Left lung (tissue), 10 donors: ENCODE results near the gene BATF2. TPM values are rescaled to one million over a fixed set of nuclear protein-coding genes. Genes with fewer than 3 reads are reported as not detected.

Experiments
- ATAC-seq: fragments of 200-7000 bp; cut with Tn5 transposase; one replicate; pipeline ENCODE4 v1.9.1; 2020; ENCODE audit warnings: moderate library complexity
- DNase-seq, 4 donors: peaks; one replicate each; pipeline ENCODE4 v3.0.0-alpha.2; 2013 to 2020
- H3K27ac ChIP-seq, 2 donors: fragments of 200-600 bp; sonication (generic) in 1 of 2; one replicate each; pipeline versions ENCODE4 v1.5.0 to v1.8.0; 2020 to 2021
- H3K27me3 ChIP-seq, 2 donors: fragments of 200-600 bp; sonication (generic) in 1 of 2; one replicate each; pipeline versions ENCODE4 v1.5.0 to v1.8.0; 2020 to 2021
- H3K36me3 ChIP-seq, 2 donors: fragments of 200-600 bp; sonication (generic) in 1 of 2; one replicate each; pipeline versions ENCODE4 v1.5.0 to v1.8.0; 2020 to 2021
- H3K4me1 ChIP-seq, 2 donors: fragments of 200-600 bp; one replicate each; pipeline ENCODE4 v1.8.0; 2021
- H3K4me3 ChIP-seq, 2 donors: fragments of 200-600 bp; sonication (generic) in 1 of 2; one replicate each; pipeline versions ENCODE4 v1.5.0 to v1.8.0; 2020 to 2021; ENCODE audit warnings: mild to moderate bottlenecking in 1 of 2
- H3K9me3 ChIP-seq, 2 donors: fragments of 200-600 bp; sonication (generic) in 1 of 2; one replicate each; pipeline versions ENCODE4 v1.5.0 to v1.8.0; 2020 to 2021
- CTCF ChIP-seq, 2 donors: fragments of 200-600 bp; sonication (generic) in 1 of 2; IDR thresholded peaks; one replicate each; pipeline versions ENCODE4 v1.5.0 to v1.8.0; 2021; ENCODE audit warnings: antibody characterized with exemption in 2 of 2
- intact Hi-C, 2 donors: fragments of 100-400 bp; cut with DNase I; formaldehyde crosslinking; loops; one replicate each; pipeline versions ENCODE4 v1.11.2 to v1.14.2; 2022
- polyA plus RNA-seq, 6 donors: library from polyadenylated mRNA; unstranded; fragments of 120-200 nt; gene quantifications; one replicate each; pipeline ENCODE4 v1.2.1, GENCODE V29; 2013; ENCODE audit not compliant: insufficient read length in 6 of 6
- total RNA-seq, 2 donors: library from RNA; stranded (reverse); fragmentation: NEBNext Ultra II Directional; extraction: Animal tissue kit (Norgen Biotek cat#: 25700); gene quantifications; one replicate each; pipeline ENCODE4 v1.2.1, GENCODE V29; 2021
- donor health status: DM: no; HTN: yes; CAD: no.
- donor health status: DM: no; HTN: no; CAD: no.

Gene BATF2
- total and polyA plus RNA-seq, 8 donors, result 2.6 to 8.1 (median 3.5) TPM

GRCh38 chr11:65042891-65043290, 46.1 kb upstream of the BATF2 start:
- no peaks in the 10 kb centered on the region for H3K27me3 ChIP-seq
- H3K4me1 ChIP-seq, result peaks cover 23 to 65% of the 10 kb centered on the region in 2 donors
- H3K27ac ChIP-seq, result peak overlapping the region in 1 of 2 donors; percentile 61
- TF ChIP-seq CTCF (IDR thresholded peaks at IDR 0.05), result no peak
- DNase-seq, result no peak
- H3K4me3 ChIP-seq, result no peak overlapping the region
- intact Hi-C loops, result no loop called here
- peaks cover 0 to 36% of the 10 kb centered on the region in 2 donors for H3K36me3 ChIP-seq
- no peaks in the 10 kb centered on the region for H3K9me3 ChIP-seq
- no peak for ATAC-seq

- Histone ChIP-seq H3K4me1 (peaks cover 23 to 46% of the 10 kb centered on the region in 2 donors), H3K9me3 (no peaks in the 10 kb centered on the region), H3K27ac (peak within 1 kb of the TSS; percentile 87 to 95), H3K4me3 (peak within 1 kb of the TSS; percentile 75 to 89), H3K36me3 (peaks cover 0 to 55% of the 10 kb centered on the region in 2 donors), H3K27me3 (no peaks in the 10 kb centered on the region)
- ATAC-seq (peak; percentile 94), DNase-seq (peak; percentile 88 to 95 (median 94))
- no peak for TF ChIP-seq CTCF (IDR thresholded peaks at IDR 0.05)
- intact Hi-C loops, result no loop called here
Measured at GRCh38 chr11:65040847-65041622, 44.3 kb upstream of the BATF2 start, which contains the start of gene SAC3D1. SAC3D1 (plus strand) TSS chr11:65041210; CDS start chr11:65041293, 83 bp downstream.

GRCh38 chr11:65040520-65040846, 43.7 kb upstream of the BATF2 start:
- no peaks in the 10 kb centered on the region for H3K9me3 ChIP-seq
- no peak for TF ChIP-seq CTCF (IDR thresholded peaks at IDR 0.05)
- peak overlapping the region; percentile 75 to 89 for H3K4me3 ChIP-seq
- peaks cover 23 to 45% of the 10 kb centered on the region in 2 donors for H3K4me1 ChIP-seq
- intact Hi-C loops, result no loop called here
- no peaks in the 10 kb centered on the region for H3K27me3 ChIP-seq
- DNase-seq, result no peak
- peaks cover 0 to 56% of the 10 kb centered on the region in 2 donors for H3K36me3 ChIP-seq
- ATAC-seq, result no peak
- peak overlapping the region; percentile 87 to 95 for H3K27ac ChIP-seq

GRCh38 chr11:65036931-65037330, 40.2 kb upstream of the BATF2 start:
- ATAC-seq (peak; percentile 6), DNase-seq (peak in 2 of 4 donors; percentile 54 to 74)
- no peak for TF ChIP-seq CTCF (IDR thresholded peaks at IDR 0.05)

GRCh38 chr11:65035579-65035978, 38.8 kb upstream of the BATF2 start:
- intact Hi-C loops, result no loop called here
- no peaks in the 10 kb centered on the region for H3K9me3 ChIP-seq
- DNase-seq (no peak), ATAC-seq (no peak)
- peaks cover 0 to 80% of the 10 kb centered on the region in 2 donors for H3K36me3 ChIP-seq
- TF ChIP-seq CTCF (IDR thresholded peaks at IDR 0.05), result no peak
- no peak overlapping the region for H3K4me3 ChIP-seq
- no peak overlapping the region for H3K27ac ChIP-seq
- H3K4me1 ChIP-seq, result peaks cover 0 to 10% of the 10 kb centered on the region in 2 donors
- H3K27me3 ChIP-seq, result no peaks in the 10 kb centered on the region

More at GRCh38 chr11:65036931-65037330, 40.2 kb upstream of the BATF2 start:
- H3K4me1 ChIP-seq, result peaks cover 3 to 19% of the 10 kb centered on the region in 2 donors
- no peaks in the 10 kb centered on the region for H3K27me3 ChIP-seq
- no peak overlapping the region for H3K27ac ChIP-seq
- no peaks in the 10 kb centered on the region for H3K9me3 ChIP-seq
- H3K36me3 ChIP-seq, result peaks cover 0 to 76% of the 10 kb centered on the region in 2 donors
- intact Hi-C loops, result no loop called here
- H3K4me3 ChIP-seq, result no peak overlapping the region
